ENCODE data around the gene GGNBP2. TPM values are rescaled to one million over a fixed set of nuclear protein-coding genes. Genes with fewer than 3 reads are reported as not detected.
"Not testable (repeated sequence)": the region's sequence is repeated elsewhere in the genome, so short reads cannot be mapped to it uniquely, and the experiment has no call there.

GGNBP2 gene
- total and polyA plus RNA-seq, 2 experiments from 2014 or later, result 48.1 to 54.3 TPM

DNA sequence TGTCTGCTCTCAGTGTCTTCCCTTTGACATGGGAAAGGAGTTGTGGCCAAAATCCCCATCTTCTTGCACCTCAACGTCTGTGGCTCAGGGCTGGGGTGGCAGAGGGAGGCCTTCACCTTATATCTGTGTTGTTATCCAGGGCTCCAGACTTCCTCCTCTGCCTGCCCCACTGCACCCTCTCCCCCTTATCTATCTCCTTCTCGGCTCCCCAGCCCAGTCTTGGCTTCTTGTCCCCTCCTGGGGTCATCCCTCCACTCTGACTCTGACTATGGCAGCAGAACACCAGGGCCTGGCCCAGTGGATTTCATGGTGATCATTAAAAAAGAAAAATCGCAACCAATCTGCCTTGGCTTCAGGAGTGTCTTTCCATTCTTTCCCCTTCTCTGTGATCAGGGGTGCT, 55.7 kb downstream of the GGNBP2 start:
- H3K27me3 ChIP-seq, result no peaks in the 10 kb centered on the region

DNA sequence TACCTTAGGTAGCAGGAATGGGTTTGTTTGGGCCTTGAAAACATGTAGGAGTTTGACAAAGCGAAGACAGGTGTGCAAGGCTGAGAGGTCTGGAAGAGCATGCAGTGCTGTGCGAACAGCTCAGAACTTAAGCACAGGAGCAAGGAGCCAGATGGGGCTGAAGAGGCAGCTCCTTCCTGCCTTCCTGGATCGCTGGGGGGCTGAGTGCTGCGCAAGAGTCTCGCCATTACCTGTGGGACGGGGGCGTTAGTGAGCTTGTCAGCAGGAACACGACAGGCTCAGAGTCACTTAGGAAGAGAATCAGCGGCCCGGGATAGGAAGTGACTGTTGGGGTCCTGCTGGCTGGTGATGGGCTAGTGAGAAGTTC, 56.2 kb downstream of the GGNBP2 start:
- DNase-seq (ENCODE audit: low read depth in 1 of 2, low spot score in 1 of 2), result no peak
- peaks cover 26% of the 10 kb centered on the region for H3K4me1 ChIP-seq (ENCODE audit: low read depth)
- peak overlapping the region; percentile 17 for H3K27ac ChIP-seq
- peak overlapping the region; percentile 61 for H3K4me3 ChIP-seq
- H3K27me3 ChIP-seq, result no peaks in the 10 kb centered on the region
- H3K36me3 ChIP-seq, result no peaks in the 10 kb centered on the region
- TF ChIP-seq, protein P1, sequence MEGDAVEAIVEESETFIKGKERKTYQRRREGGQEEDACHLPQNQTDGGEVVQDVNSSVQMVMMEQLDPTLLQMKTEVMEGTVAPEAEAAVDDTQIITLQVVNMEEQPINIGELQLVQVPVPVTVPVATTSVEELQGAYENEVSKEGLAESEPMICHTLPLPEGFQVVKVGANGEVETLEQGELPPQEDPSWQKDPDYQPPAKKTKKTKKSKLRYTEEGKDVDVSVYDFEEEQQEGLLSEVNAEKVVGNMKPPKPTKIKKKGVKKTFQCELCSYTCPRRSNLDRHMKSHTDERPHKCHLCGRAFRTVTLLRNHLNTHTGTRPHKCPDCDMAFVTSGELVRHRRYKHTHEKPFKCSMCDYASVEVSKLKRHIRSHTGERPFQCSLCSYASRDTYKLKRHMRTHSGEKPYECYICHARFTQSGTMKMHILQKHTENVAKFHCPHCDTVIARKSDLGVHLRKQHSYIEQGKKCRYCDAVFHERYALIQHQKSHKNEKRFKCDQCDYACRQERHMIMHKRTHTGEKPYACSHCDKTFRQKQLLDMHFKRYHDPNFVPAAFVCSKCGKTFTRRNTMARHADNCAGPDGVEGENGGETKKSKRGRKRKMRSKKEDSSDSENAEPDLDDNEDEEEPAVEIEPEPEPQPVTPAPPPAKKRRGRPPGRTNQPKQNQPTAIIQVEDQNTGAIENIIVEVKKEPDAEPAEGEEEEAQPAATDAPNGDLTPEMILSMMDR (IDR thresholded peaks at IDR 0.05; ENCODE audit: low read depth, low read length), result no peak
- no peaks in the 10 kb centered on the region for H3K9me3 ChIP-seq (ENCODE audit: low read depth)

More for the DNA sequence above, 55.7 kb downstream of the GGNBP2 start:
- Histone ChIP-seq H3K27ac (no peak overlapping the region), H3K9me3 (ENCODE audit: low read depth) (no peaks in the 10 kb centered on the region), H3K36me3 (no peaks in the 10 kb centered on the region), H3K4me1 (ENCODE audit: low read depth) (peaks cover 26% of the 10 kb centered on the region), H3K4me3 (no peak overlapping the region)
- DNase-seq (ENCODE audit: low read depth in 1 of 2, low spot score in 1 of 2), result no peak
- TF ChIP-seq, protein P1 (IDR thresholded peaks at IDR 0.05; ENCODE audit: low read depth, low read length), result no peak

DNA sequence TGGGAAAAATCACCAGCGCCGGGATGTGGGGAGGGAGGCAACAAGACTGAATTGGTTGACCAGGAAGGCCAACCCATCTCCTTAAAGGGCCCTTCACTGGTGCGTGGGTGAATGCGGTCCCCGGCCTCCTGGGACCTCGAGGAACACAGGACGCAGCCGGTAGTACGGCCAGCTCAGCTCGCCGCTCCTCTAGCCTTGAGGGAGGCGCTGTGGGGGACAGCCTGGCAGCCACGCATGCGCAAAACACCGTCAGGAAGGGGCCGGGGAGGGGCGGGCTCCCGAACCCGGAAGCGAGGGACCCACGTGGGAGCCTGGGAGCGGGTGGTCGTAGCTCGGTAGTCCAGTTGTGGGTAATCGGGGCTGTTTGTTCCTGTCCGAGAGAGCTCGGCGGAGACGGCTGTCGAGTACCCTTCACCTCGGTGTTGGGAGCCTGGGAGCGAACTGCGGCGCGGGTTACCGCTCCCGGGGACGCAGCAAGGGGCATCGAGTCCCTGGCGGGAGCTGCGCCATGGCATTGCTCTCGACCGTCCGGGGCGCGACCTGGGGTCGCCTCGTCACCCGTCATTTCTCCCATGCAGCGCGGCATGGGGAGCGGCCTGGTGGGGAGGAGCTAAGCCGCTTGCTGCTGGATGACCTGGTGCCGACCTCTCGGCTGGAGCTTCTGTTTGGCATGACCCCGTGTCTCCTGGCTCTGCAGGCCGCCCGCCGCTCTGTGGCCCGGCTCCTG, 56.7 kb downstream of the GGNBP2 start, which contains the start of gene MRM1:
Gene MRM1 (plus strand): TSS at position 281 of the 727 bp plus-strand sequence. CDS start 228 bp downstream, at position 509.
- Histone ChIP-seq H3K36me3 (no peaks in the 10 kb centered on the region), H3K9me3 (ENCODE audit: low read depth) (no peaks in the 10 kb centered on the region), H3K4me1 (ENCODE audit: low read depth) (peaks cover 26% of the 10 kb centered on the region), H3K27me3 (no peaks in the 10 kb centered on the region), H3K27ac (peak within 1 kb of the TSS; percentile 17), H3K4me3 (peak within 1 kb of the TSS; percentile 61)
- peak; percentile 92 to 94 for DNase-seq (ENCODE audit: low read depth in 1 of 2, low spot score in 1 of 2)
- TF ChIP-seq, protein P1 (IDR thresholded peaks at IDR 0.05; ENCODE audit: low read depth, low read length), result peak; percentile 24

DNA sequence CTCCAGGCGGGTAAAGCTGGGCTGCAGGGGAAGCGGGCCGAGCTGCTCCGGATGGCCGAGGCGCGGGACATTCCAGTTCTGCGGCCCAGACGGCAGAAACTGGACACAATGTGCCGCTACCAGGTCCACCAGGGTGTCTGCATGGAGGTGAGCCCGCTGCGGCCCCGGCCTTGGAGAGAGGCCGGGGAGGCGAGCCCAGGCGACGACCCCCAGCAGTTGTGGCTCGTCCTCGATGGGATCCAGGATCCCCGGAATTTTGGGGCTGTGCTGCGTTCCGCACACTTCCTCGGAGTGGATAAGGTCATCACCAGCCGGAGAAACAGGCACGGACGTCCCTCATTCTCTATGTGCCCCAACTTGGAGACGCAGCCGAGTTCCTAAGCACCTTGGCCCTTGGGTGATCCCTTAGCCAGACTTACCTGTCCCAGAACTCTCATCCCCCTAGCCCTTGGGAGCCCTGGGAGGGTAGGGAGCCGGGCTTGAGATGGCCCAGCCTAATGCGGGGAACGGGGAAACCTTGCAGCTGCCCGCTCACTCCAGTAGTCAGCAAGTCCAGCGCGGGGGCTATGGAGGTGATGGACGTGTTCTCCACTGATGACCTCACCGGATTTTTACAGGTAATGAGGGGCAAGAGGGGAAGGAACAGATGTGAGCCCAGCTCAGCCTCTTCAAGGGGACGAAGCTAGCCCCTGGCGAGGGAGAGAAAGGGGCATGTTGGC, 57.5 kb downstream of the GGNBP2 start:
- H3K27ac ChIP-seq, result no peak overlapping the region
- DNase-seq (ENCODE audit: low read depth in 1 of 2, low spot score in 1 of 2), result peak; percentile 17 to 18
- TF ChIP-seq, protein P1 (IDR thresholded peaks at IDR 0.05; ENCODE audit: low read depth, low read length), result no peak

DNA sequence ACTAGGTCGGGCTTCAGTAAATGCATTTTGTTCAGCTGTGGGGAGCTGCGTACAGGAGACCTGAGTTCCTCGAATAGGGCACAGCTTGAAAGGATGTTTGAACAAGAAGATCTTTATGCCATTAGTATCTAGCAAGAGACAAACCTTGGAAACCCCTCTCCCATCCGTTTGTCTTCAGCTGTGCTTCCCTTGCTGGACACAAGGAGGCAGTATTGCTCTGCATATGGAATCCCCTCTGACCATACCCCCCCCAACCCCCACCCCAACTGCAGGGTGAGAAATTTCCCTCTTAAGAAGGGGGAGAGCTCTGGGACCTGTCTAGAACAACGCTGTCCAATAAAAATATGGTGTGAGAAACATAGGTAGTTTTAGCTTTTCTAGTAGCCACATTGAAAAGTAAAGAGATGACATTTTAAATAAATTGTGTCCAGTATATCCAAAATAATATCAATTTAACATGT, 58.2 kb downstream of the GGNBP2 start:
- Histone ChIP-seq H3K36me3 (no peaks in the 10 kb centered on the region), H3K27ac (no peak overlapping the region), H3K9me3 (ENCODE audit: low read depth) (no peaks in the 10 kb centered on the region), H3K4me1 (ENCODE audit: low read depth) (peaks cover 19% of the 10 kb centered on the region), H3K4me3 (no peak overlapping the region), H3K27me3 (no peaks in the 10 kb centered on the region)
- TF ChIP-seq, protein P1 (IDR thresholded peaks at IDR 0.05; ENCODE audit: low read depth, low read length), result peak; percentile 77
- peak; percentile 70 to 76 for DNase-seq (ENCODE audit: low read depth in 1 of 2, low spot score in 1 of 2)

More for the DNA sequence above, 57.5 kb downstream of the GGNBP2 start:
- Histone ChIP-seq H3K36me3 (no peaks in the 10 kb centered on the region), H3K27me3 (no peaks in the 10 kb centered on the region), H3K9me3 (ENCODE audit: low read depth) (no peaks in the 10 kb centered on the region), H3K4me3 (peak overlapping the region; percentile 61), H3K4me1 (ENCODE audit: low read depth) (peaks cover 22% of the 10 kb centered on the region)

DNA sequence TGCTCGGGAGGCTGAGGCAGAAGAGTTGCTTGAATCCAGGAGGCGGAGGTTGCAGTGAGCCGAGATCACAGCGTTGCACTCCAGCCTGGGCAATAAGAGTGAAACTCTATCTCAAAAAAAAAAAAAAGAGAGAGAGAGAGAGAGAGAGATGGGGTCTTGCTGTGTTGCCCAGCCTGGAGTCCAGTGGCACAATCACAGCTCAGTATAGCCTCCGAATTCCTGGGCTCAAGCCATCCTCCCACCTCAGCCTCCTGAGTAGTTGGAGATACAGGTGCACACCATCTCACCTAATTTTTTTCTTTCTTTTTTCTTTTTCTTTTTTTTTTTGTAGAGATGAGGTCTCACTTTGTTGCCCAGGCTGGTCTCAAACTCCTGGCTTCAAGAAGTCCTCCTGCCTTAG, 60.3 kb downstream of the GGNBP2 start:
- not testable (repeated sequence) for H3K9me3 ChIP-seq (ENCODE audit: low read depth); H3K36me3 ChIP-seq; H3K27me3 ChIP-seq; DNase-seq (ENCODE audit: low read depth in 1 of 2, low spot score in 1 of 2); H3K4me3 ChIP-seq; H3K27ac ChIP-seq
- peaks cover 19% of the 10 kb centered on the region for H3K4me1 ChIP-seq (ENCODE audit: low read depth)
